ENCODE measurements around the gene DAPK1.

Gene DAPK1

GRCh38 chr9:87685441-87685840 lies 187.8 kb downstream of the DAPK1 start:
- DNase-seq = no peak
- in situ Hi-C loops (cut with MboI; ENCODE audit: low pct_unique_long_range_greater_than_20kb, low sequenced_read_pairs) = loop anchor here (25.0 kb wide), 2 partner anchors 127 to 352 kb away; no protein-coding TSS in a partner anchor

- no peak for DNase-seq
- in situ Hi-C loops (cut with MboI; ENCODE audit: low pct_unique_long_range_greater_than_20kb, low sequenced_read_pairs) = loop anchor here (25.0 kb wide), 2 partner anchors 126 to 351 kb away; no protein-coding TSS in a partner anchor
These were observed 188.3 kb downstream of the DAPK1 start for GRCh38 chr9:87685871-87686519.

GRCh38 chr9:87686520-87687090 lies 188.9 kb downstream of the DAPK1 start:
- in situ Hi-C loops (cut with MboI; ENCODE audit: low pct_unique_long_range_greater_than_20kb, low sequenced_read_pairs) = loop anchor here (25.0 kb wide), 2 partner anchors 126 to 351 kb away; no protein-coding TSS in a partner anchor
- no peak for DNase-seq

GRCh38 chr9:87687207-87687606 lies 189.5 kb downstream of the DAPK1 start:
- DNase-seq = no peak
- in situ Hi-C loops (cut with MboI; ENCODE audit: low pct_unique_long_range_greater_than_20kb, low sequenced_read_pairs) = loop anchor here (25.0 kb wide), 2 partner anchors 125 to 350 kb away; no protein-coding TSS in a partner anchor

GRCh38 chr9:87694236-87694755 lies 196.6 kb downstream of the DAPK1 start:
- in situ Hi-C loops (cut with MboI; ENCODE audit: low pct_unique_long_range_greater_than_20kb, low sequenced_read_pairs) = loop anchor here (25.0 kb wide), 2 partner anchors 118 to 343 kb away; no protein-coding TSS in a partner anchor
- DNase-seq = no peak

GRCh38 chr9:87695523-87695922 lies 197.9 kb downstream of the DAPK1 start:
- in situ Hi-C loops (cut with MboI; ENCODE audit: low pct_unique_long_range_greater_than_20kb, low sequenced_read_pairs) = loop anchor here (25.0 kb wide), 2 partner anchors 117 to 342 kb away; no protein-coding TSS in a partner anchor

GRCh38 chr9:87696641-87697040 lies 199.0 kb downstream of the DAPK1 start:
- in situ Hi-C loops (cut with MboI; ENCODE audit: low pct_unique_long_range_greater_than_20kb, low sequenced_read_pairs) = loop anchor here (25.0 kb wide), 2 partner anchors 116 to 341 kb away; no protein-coding TSS in a partner anchor
- no peak for DNase-seq

More at GRCh38 chr9:87695523-87695922, 197.9 kb downstream of the DAPK1 start:
- no peak for DNase-seq

- in situ Hi-C loops (cut with MboI; ENCODE audit: low pct_unique_long_range_greater_than_20kb, low sequenced_read_pairs) = loop anchor here (25.0 kb wide), 2 partner anchors 114 to 339 kb away; no protein-coding TSS in a partner anchor
- no peak for DNase-seq
These were observed 200.6 kb downstream of the DAPK1 start for GRCh38 chr9:87698069-87698809.

- in situ Hi-C loops (cut with MboI; ENCODE audit: low pct_unique_long_range_greater_than_20kb, low sequenced_read_pairs) = loop anchor here (25.0 kb wide), 2 partner anchors 112 to 337 kb away; no protein-coding TSS in a partner anchor
- no peak for DNase-seq
These were observed 202.2 kb downstream of the DAPK1 start for GRCh38 chr9:87699835-87700234.

GRCh38 chr9:87701491-87701890 lies 203.8 kb downstream of the DAPK1 start:
- in situ Hi-C loops (cut with MboI; ENCODE audit: low pct_unique_long_range_greater_than_20kb, low sequenced_read_pairs) = no loop called here

GRCh38 chr9:87701931-87702421 lies 204.3 kb downstream of the DAPK1 start:
- DNase-seq = no peak
- in situ Hi-C loops (cut with MboI; ENCODE audit: low pct_unique_long_range_greater_than_20kb, low sequenced_read_pairs) = no loop called here

More at GRCh38 chr9:87701491-87701890, 203.8 kb downstream of the DAPK1 start:
- DNase-seq = no peak

GRCh38 chr9:87702921-87703320 lies 205.3 kb downstream of the DAPK1 start:
- in situ Hi-C loops (cut with MboI; ENCODE audit: low pct_unique_long_range_greater_than_20kb, low sequenced_read_pairs) = no loop called here
- no peak for DNase-seq

- no peak for DNase-seq
- in situ Hi-C loops (cut with MboI; ENCODE audit: low pct_unique_long_range_greater_than_20kb, low sequenced_read_pairs) = no loop called here
These were observed 206.1 kb downstream of the DAPK1 start for GRCh38 chr9:87703636-87704276.

- in situ Hi-C loops (cut with MboI; ENCODE audit: low pct_unique_long_range_greater_than_20kb, low sequenced_read_pairs) = no loop called here
- DNase-seq = no peak
These were observed 206.7 kb downstream of the DAPK1 start for GRCh38 chr9:87704342-87704741.

- DNase-seq = no peak
- in situ Hi-C loops (cut with MboI; ENCODE audit: low pct_unique_long_range_greater_than_20kb, low sequenced_read_pairs) = no loop called here
These were observed 208.5 kb downstream of the DAPK1 start for GRCh38 chr9:87706066-87706739.

GRCh38 chr9:87707805-87708506 lies 210.3 kb downstream of the DAPK1 start:
- in situ Hi-C loops (cut with MboI; ENCODE audit: low pct_unique_long_range_greater_than_20kb, low sequenced_read_pairs) = no loop called here
- DNase-seq = no peak

GRCh38 chr9:87708546-87708945 lies 210.9 kb downstream of the DAPK1 start:
- in situ Hi-C loops (cut with MboI; ENCODE audit: low pct_unique_long_range_greater_than_20kb, low sequenced_read_pairs) = no loop called here

More at GRCh38 chr9:87708546-87708945, 210.9 kb downstream of the DAPK1 start:
- no peak for DNase-seq
